ENCODE results near the gene C11orf24. TPM values are rescaled to one million over a fixed set of nuclear protein-coding genes. Genes with fewer than 3 reads are reported as not detected.
A peak's percentile ranks its signal among the peaks of the same experiment; 100 is the strongest.

Gene C11orf24
- total and polyA plus RNA-seq, 2 donors (not counting 1 experiment from before 2014, with no cell fraction given), result 88.6 to 94.2 TPM

- ATAC-seq (ENCODE audit: low read depth), result no peak
- no peaks in the 10 kb centered on the region for H3K9me3 ChIP-seq (ENCODE audit: control extremely low read depth in 1 of 3, control insufficient read depth in 2 of 3, insufficient read depth in 1 of 3, low read length in 2 of 3)
- Mint-ChIP-seq H3K9me3 (ENCODE audit: insufficient read depth) (no peaks in the 10 kb centered on the region), H3K27me3 (no peaks in the 10 kb centered on the region), H3K27ac (peak overlapping the region; percentile 74), H3K4me3 (no peak overlapping the region), H3K4me1 (peaks cover 33% of the 10 kb centered on the region)
- no peak overlapping the region for H3K9ac ChIP-seq (ENCODE audit: low read length)
- no peak for DNase-seq
- peaks cover 11 to 21% of the 10 kb centered on the region in 2 donors for H3K4me1 ChIP-seq (ENCODE audit: control insufficient read depth in 2 of 2, insufficient read depth in 2 of 2, low read length in 2 of 2)
- 92% methylated on average over 11 of the region's 15 CpGs for WGBS (ENCODE audit: insufficient coverage)
- H3K79me2 ChIP-seq (ENCODE audit: control insufficient read depth, insufficient read depth, low read length), result peaks cover 12% of the 10 kb centered on the region
- intact Hi-C loops (cut with micrococcal nuclease), result no loop called here
- ChIA-PET POLR2A (interaction anchor here (0.6 to 2.0 kb wide), 5 partner anchors 11 to 128 kb away, joined by 3 to 13 read pairs (median 6); no protein-coding TSS in a partner anchor), CTCF (interaction anchor here (0.6 to 10.0 kb wide), 11 partner anchors 7 to 258 kb away, joined by 3 to 427 read pairs (median 4); partner anchors contain the start of gene C11orf24)
- H3K36me3 ChIP-seq (replicated peaks in 1 of 2; ENCODE audit: control extremely low read depth in 1 of 2, control insufficient read depth in 1 of 2, extremely low read depth in 1 of 2, insufficient read depth in 2 of 2, low read length in 1 of 2), result peaks cover 1 to 36% of the 10 kb centered on the region in 2 experiments
- no peak overlapping the region for H3K4me3 ChIP-seq (ENCODE audit: control extremely low read depth in 1 of 5, extremely low read depth in 1 of 5, insufficient read depth in 1 of 5, low read depth in 2 of 5, low read length in 4 of 5)
- H2AFZ ChIP-seq (ENCODE audit: insufficient read depth, low read depth, low read length, poor library complexity, severe bottlenecking), result no peak overlapping the region
- H3K27ac ChIP-seq (ENCODE audit: low read length in 2 of 2), result peak overlapping the region; percentile 12 to 48
- TF ChIP-seq EZH2 (IDR thresholded peaks at IDR 0.05; ENCODE audit: borderline replicate concordance, insufficient read depth, low read depth, low read length, poor library complexity, severe bottlenecking) (no peak), CTCF (IDR thresholded peaks at IDR 0.05) (no peak)
- no peak overlapping the region for H3K4me2 ChIP-seq (replicated peaks; ENCODE audit: low read depth, low read length, poor library complexity, severe bottlenecking)
- no peaks in the 10 kb centered on the region for H3K27me3 ChIP-seq (replicated peaks in 1 of 4; ENCODE audit: control extremely low read depth in 1 of 4, control insufficient read depth in 3 of 4, insufficient read depth in 4 of 4, low read length in 3 of 4)
- peaks cover 14% of the 10 kb centered on the region for H4K20me1 ChIP-seq (ENCODE audit: control insufficient read depth, insufficient read depth, low read length, poor library complexity, severe bottlenecking)
Measured at GRCh38 chr11:68259122-68259959, 12.4 kb downstream of the C11orf24 start.

GRCh38 chr11:68258363-68258765, 13.4 kb downstream of the C11orf24 start:
- Histone ChIP-seq H3K9me3 (ENCODE audit: control extremely low read depth in 1 of 3, control insufficient read depth in 2 of 3, insufficient read depth in 1 of 3, low read length in 2 of 3) (no peaks in the 10 kb centered on the region), H3K27me3 (replicated peaks in 1 of 4; ENCODE audit: control extremely low read depth in 1 of 4, control insufficient read depth in 3 of 4, insufficient read depth in 4 of 4, low read length in 3 of 4) (no peaks in the 10 kb centered on the region), H3K4me3 (ENCODE audit: control extremely low read depth in 1 of 5, extremely low read depth in 1 of 5, insufficient read depth in 1 of 5, low read depth in 2 of 5, low read length in 4 of 5) (no peak overlapping the region), H3K4me1 (ENCODE audit: control insufficient read depth in 2 of 2, insufficient read depth in 2 of 2, low read length in 2 of 2) (peaks cover 11 to 21% of the 10 kb centered on the region in 2 donors), H3K36me3 (replicated peaks in 1 of 2; ENCODE audit: control extremely low read depth in 1 of 2, control insufficient read depth in 1 of 2, extremely low read depth in 1 of 2, insufficient read depth in 2 of 2, low read length in 1 of 2) (peaks cover 1 to 28% of the 10 kb centered on the region in 2 experiments), H3K9ac (ENCODE audit: low read length) (no peak overlapping the region), H3K4me2 (replicated peaks; ENCODE audit: low read depth, low read length, poor library complexity, severe bottlenecking) (peak overlapping the region; percentile 65), H3K27ac (ENCODE audit: low read length in 2 of 2) (peak overlapping the region in 1 of 2 donors; percentile 38), H4K20me1 (ENCODE audit: control insufficient read depth, insufficient read depth, low read length, poor library complexity, severe bottlenecking) (peaks cover 4% of the 10 kb centered on the region), H3K79me2 (ENCODE audit: control insufficient read depth, insufficient read depth, low read length) (peaks cover 7% of the 10 kb centered on the region), H2AFZ (ENCODE audit: insufficient read depth, low read depth, low read length, poor library complexity, severe bottlenecking) (no peak overlapping the region)
- Mint-ChIP-seq H3K9me3 (ENCODE audit: insufficient read depth) (no peaks in the 10 kb centered on the region), H3K27ac (peak overlapping the region; percentile 91), H3K4me1 (peaks cover 28% of the 10 kb centered on the region), H3K4me3 (no peak overlapping the region), H3K27me3 (no peaks in the 10 kb centered on the region)
- no peak for DNase-seq
- intact Hi-C loops (cut with micrococcal nuclease), result no loop called here
- WGBS (ENCODE audit: insufficient coverage), result 94% methylated on average over 13 of the region's 13 CpGs
- CTCF ChIA-PET, result interaction anchor here (1.0 to 10.0 kb wide), 16 partner anchors 8 to 189 kb away, joined by 4 to 427 read pairs (median 10); partner anchors contain the start of gene C11orf24
- POLR2A ChIA-PET, result interaction anchor here (1.2 to 2.3 kb wide), 5 partner anchors 8 to 112 kb away, joined by 4 to 17 read pairs (median 13); partner anchors contain the start of gene C11orf24
- TF ChIP-seq CTCF (IDR thresholded peaks at IDR 0.05) (no peak), EZH2 (IDR thresholded peaks at IDR 0.05; ENCODE audit: borderline replicate concordance, insufficient read depth, low read depth, low read length, poor library complexity, severe bottlenecking) (no peak)
- no peak for ATAC-seq (ENCODE audit: low read depth)
